HCT116 (cell line): Measurements from ENCODE around the gene MLC1. TPM values are rescaled to one million over a fixed set of nuclear protein-coding genes. Genes with fewer than 3 reads are reported as not detected.

Source experiments
- ATAC-seq: fragments of 200-7000 bp; cut with Tn5 transposase; 2 replicates; pipeline ENCODE4 v1.9.1; 2020; ENCODE audit warnings: mild to moderate bottlenecking, moderate library complexity
- BruUV-seq: library from RNA; stranded (reverse); fragments of 400-500 nt; replicated peaks from 2 replicates; lab custom pipeline; 2021; lab: Mats Ljungman, UMichigan
- CTCF ChIA-PET: fragments of 300-600 bp; sonication (Branson Sonifier 250); formaldehyde crosslinking; loops from one replicate; lab custom pipeline; 2021; ENCODE audit warnings: antibody characterized with exemption; lab: Charles Lee
- POLR2A ChIA-PET: fragments of 300-600, 350-600 bp; sonication (Branson Sonifier 250); formaldehyde crosslinking; loops from one replicate; lab custom pipeline; 2021; ENCODE audit warnings: antibody characterized with exemption; lab: Charles Lee
- RAD21 ChIA-PET, 2 experiments: fragments of 300-600 bp; sonication (Branson Sonifier 250); formaldehyde crosslinking; loops; one replicate each; lab custom pipeline; 2023; ENCODE audit warnings: low total read pairs in 2 of 2; ENCODE audit not compliant: uncharacterized antibody in 2 of 2, unreplicated experiment in 2 of 2, low non-redundant PET in 1 of 2; lab: Charles Lee
- DNase-seq: peaks from one replicate; pipeline ENCODE4 v3.0.0-alpha.2; 2010; ENCODE audit warnings: low read depth, low spot score
- H2AFZ ChIP-seq: fragments of 200-600 bp; shearing (Covaris generic), sonication (generic); 2 replicates; pipeline ENCODE4 v1.6.1; 2017; ENCODE audit warnings: low read depth, mixed run types, mixed read lengths, antibody characterized with exemption, low read length; ENCODE audit not compliant: poor library complexity, severe bottlenecking
- H3K27ac ChIP-seq: 2 replicates; pipeline ENCODE4 v1.5.1; 2012; ENCODE audit warnings: low read depth, low read length
- H3K27me3 ChIP-seq: fragments of 200-600 bp; sonication (generic); 2 replicates; pipeline ENCODE4 v1.6.1; 2016; ENCODE audit warnings: mixed run types, low read length, mixed read lengths; ENCODE audit not compliant: insufficient read depth
- H3K36me3 ChIP-seq, 2 experiments: fragments of 200-500 bp in 1 of 2; fragments of 200-600 bp in 1 of 2; sonication (Bioruptor generic) in 1 of 2; sonication (generic) in 1 of 2; 2 replicates each; pipeline versions ENCODE4 v1.5.1 to v1.6.1; 2014 to 2016; ENCODE audit warnings: low read length in 2 of 2, inconsistent platforms in 1 of 2, mixed read lengths in 1 of 2, mixed run types in 1 of 2; ENCODE audit not compliant: insufficient read depth in 2 of 2, control insufficient read depth in 1 of 2
- H3K4me1 ChIP-seq, 2 experiments: fragments of 200-600 bp in 1 of 2; sonication (generic) in 1 of 2; 2 replicates each; pipeline versions ENCODE4 v1.5.1 to v1.6.1; 2012 to 2017; ENCODE audit warnings: low read length in 2 of 2, inconsistent platforms in 1 of 2, mild to moderate bottlenecking in 1 of 2, mixed read lengths in 1 of 2, mixed run types in 1 of 2, moderate library complexity in 1 of 2; ENCODE audit not compliant: insufficient read depth in 2 of 2, control insufficient read depth in 1 of 2
- H3K4me2 ChIP-seq: fragments of 200-600 bp; sonication (generic); 2 replicates; pipeline ENCODE4 v1.6.1; 2017; ENCODE audit warnings: mixed run types, low read length, mixed read lengths
- H3K4me3 ChIP-seq, 2 experiments: fragments of 200-600 bp in 1 of 2; sonication (generic) in 1 of 2; replicated peaks in 1 of 2; 2 replicates each; pipeline ENCODE4 v1.5.1; 2011 to 2016; ENCODE audit warnings: low read length in 2 of 2, control low read depth in 1 of 2, low read depth in 1 of 2, mild to moderate bottlenecking in 1 of 2, mixed read lengths in 1 of 2, mixed run types in 1 of 2
- H3K79me2 ChIP-seq: fragments of 200-600 bp; sonication (generic); 2 replicates; pipeline ENCODE4 v1.6.1; 2017; ENCODE audit warnings: mild to moderate bottlenecking, mixed run types, low read length, moderate library complexity, mixed read lengths; ENCODE audit not compliant: insufficient read depth
- H3K9ac ChIP-seq: fragments of 200-600 bp; sonication (generic); 2 replicates; pipeline ENCODE4 v1.6.1; 2016; ENCODE audit warnings: low read length, mixed read lengths
- H3K9me2 ChIP-seq: fragments of 200-600 bp; sonication (generic), shearing (Covaris generic); 2 replicates; pipeline ENCODE4 v1.6.1; 2017; ENCODE audit warnings: mixed run types, mild to moderate bottlenecking, moderate library complexity; ENCODE audit not compliant: insufficient read depth
- H3K9me3 ChIP-seq, 2 experiments: fragments of 200-500 bp in 1 of 2; fragments of 200-600 bp in 1 of 2; sonication (Bioruptor generic) in 1 of 2; sonication (generic) in 1 of 2; 2 replicates each; pipeline ENCODE4 v1.6.1; 2014 to 2017; ENCODE audit warnings: low read length in 2 of 2, mixed read lengths in 2 of 2, inconsistent platforms in 1 of 2, low read depth in 1 of 2, mild to moderate bottlenecking in 1 of 2, mixed run types in 1 of 2, moderate library complexity in 1 of 2; ENCODE audit not compliant: control insufficient read depth in 1 of 2, insufficient read depth in 1 of 2
- H4K20me1 ChIP-seq: fragments of 200-600 bp; sonication (generic), shearing (Covaris generic); 2 replicates; pipeline ENCODE4 v1.6.1; 2017; ENCODE audit warnings: mixed run types, mild to moderate bottlenecking, moderate library complexity; ENCODE audit not compliant: insufficient read depth
- ATF3 ChIP-seq: IDR thresholded peaks from 2 replicates; pipeline ENCODE4 v1.6.1; 2012
- CBX3 ChIP-seq: IDR thresholded peaks from 2 replicates; pipeline ENCODE4 v1.6.1; 2012; ENCODE audit warnings: low read depth
- CEBPB ChIP-seq: IDR thresholded peaks from 2 replicates; pipeline ENCODE4 v1.6.1; 2012; ENCODE audit warnings: low read depth
- EGR1 ChIP-seq: IDR thresholded peaks from 2 replicates; pipeline ENCODE4 v1.6.1; 2012; ENCODE audit warnings: low read depth
- ELF1 ChIP-seq: IDR thresholded peaks from 2 replicates; pipeline ENCODE4 v1.6.1; 2012; ENCODE audit warnings: low read depth, borderline replicate concordance
- EZH2 ChIP-seq: fragments of 200-600 bp; sonication (generic); IDR thresholded peaks from 2 replicates; pipeline ENCODE4 v1.6.1; 2017; ENCODE audit warnings: antibody characterized with exemption, mixed run types
- EZH2phosphoT487 ChIP-seq: fragments of 200-600 bp; IDR thresholded peaks from 2 replicates; pipeline ENCODE4 v1.6.1; 2018; ENCODE audit warnings: antibody characterized with exemption, borderline replicate concordance
- FOSL1 ChIP-seq: IDR thresholded peaks from 2 replicates; pipeline ENCODE4 v1.6.1; 2012; ENCODE audit warnings: low read depth
- JUND ChIP-seq: IDR thresholded peaks from 2 replicates; pipeline ENCODE4 v1.6.1; 2012
- MAX ChIP-seq: IDR thresholded peaks from 2 replicates; pipeline ENCODE4 v1.6.1; 2012
- POLR2A ChIP-seq: IDR thresholded peaks from 2 replicates; pipeline ENCODE4 v1.7.0; 2011; ENCODE audit warnings: borderline replicate concordance; ENCODE audit not compliant: insufficient read depth, insufficient read length; ENCODE audit errors: extremely low read depth
- POLR2AphosphoS5 ChIP-seq: IDR thresholded peaks from 2 replicates; pipeline ENCODE4 v1.6.1; 2011; ENCODE audit warnings: mild to moderate bottlenecking, low read depth, low read length, moderate library complexity
- SIN3A ChIP-seq: IDR thresholded peaks from 2 replicates; pipeline ENCODE4 v1.6.1; 2012; ENCODE audit warnings: low read depth
- SP1 ChIP-seq: IDR thresholded peaks from 2 replicates; pipeline ENCODE4 v1.6.1; 2012; ENCODE audit warnings: low read depth
- SRF ChIP-seq: IDR thresholded peaks from 2 replicates; pipeline ENCODE4 v1.6.1; 2012; ENCODE audit warnings: low read depth
- TCF7L2 ChIP-seq: IDR thresholded peaks from 2 replicates; pipeline ENCODE4 v1.7.0; 2011; ENCODE audit warnings: borderline replicate concordance, inconsistent platforms; ENCODE audit not compliant: insufficient read depth, insufficient read length; ENCODE audit errors: extremely low read depth
- YY1 ChIP-seq: IDR thresholded peaks from 2 replicates; pipeline ENCODE4 v1.6.1; 2011; ENCODE audit warnings: low read length, low read depth, moderate library complexity, mild to moderate bottlenecking; ENCODE audit not compliant: insufficient replicate concordance; ENCODE audit errors: extremely low read depth
- ZBTB33 ChIP-seq: IDR thresholded peaks from 2 replicates; pipeline ENCODE4 v1.6.1; 2011; ENCODE audit warnings: mild to moderate bottlenecking, low read length, moderate library complexity; ENCODE audit not compliant: insufficient replicate concordance; ENCODE audit errors: extremely low read depth
- ZFX ChIP-seq: fragments of 450-650 bp; IDR thresholded peaks from 2 replicates; pipeline ENCODE4 v1.6.1; 2017
- ZNF274 ChIP-seq: fragments of 200-500 bp; sonication (Bioruptor generic); IDR thresholded peaks from 2 replicates; pipeline ENCODE4 v1.6.1; 2014; ENCODE audit warnings: mild to moderate bottlenecking, low read depth, low read length, inconsistent platforms
- intact Hi-C: fragments of 100-400 bp; cut with micrococcal nuclease; formaldehyde crosslinking; loops from 2 replicates; pipeline ENCODE4 v1.10.0; 2022
- total RNA-seq: library from RNA; stranded (reverse); gene quantifications from one replicate; pipeline ENCODE4 v1.2.1, GENCODE V29; 2021; ENCODE audit not compliant: unreplicated experiment

Gene MLC1
- total RNA-seq, 1 experiment from 2014 or later = not detected

- TF ChIP-seq SP1 (no peak), EZH2 (no peak), FOSL1 (no peak), SIN3A (no peak), CEBPB (no peak), ATF3 (no peak), CBX3 (no peak), POLR2A (no peak), ZNF274 (no peak), MAX (no peak), JUND (no peak), EGR1 (no peak), ELF1 (no peak), SRF (no peak), TCF7L2 (no peak), EZH2phosphoT487 (no peak), ZBTB33 (no peak), ZFX (no peak), YY1 (no peak), POLR2AphosphoS5 (no peak)
- Histone ChIP-seq H3K4me3 (no peak overlapping the region), H3K36me3 (no peaks in the 10 kb centered on the region), H3K27me3 (no peaks in the 10 kb centered on the region), H3K9ac (no peak overlapping the region), H3K27ac (no peak overlapping the region), H3K9me3 (peaks cover 0 to under 1% of the 10 kb centered on the region in 2 experiments; a peak in 1 of 4 replicates), H3K9me2 (no peaks in the 10 kb centered on the region), H3K4me1 (peaks cover 4 to 13% of the 10 kb centered on the region in 2 experiments; a peak in 2 of 4 replicates), H4K20me1 (no peaks in the 10 kb centered on the region), H3K79me2 (no peaks in the 10 kb centered on the region), H2AFZ (no peak overlapping the region), H3K4me2 (no peak overlapping the region)
- intact Hi-C loops = no loop called here
- no peak for ATAC-seq
- no peak for DNase-seq
- no TSS peak for BruUV-seq
- CTCF ChIA-PET = no interaction called here
- RAD21 ChIA-PET = no interaction called here
- POLR2A ChIA-PET = no interaction called here
These were observed 59.2 kb downstream of the MLC1 start for GRCh38 chr22:50025993-50026392.
